C4-2B (cell line): ENCODE data around the gene ACSL3.

Source experiments
- CTCF ChIP-seq: fragments of 450-650 bp; conservative IDR thresholded peaks from 2 replicates; pipeline ENCODE4 v1.5.1; 2017; ENCODE audit warnings: mild to moderate bottlenecking
- ZFX ChIP-seq: fragments of 450-650 bp; IDR thresholded peaks from 2 replicates; pipeline ENCODE4 v1.6.1; 2017

DNA sequence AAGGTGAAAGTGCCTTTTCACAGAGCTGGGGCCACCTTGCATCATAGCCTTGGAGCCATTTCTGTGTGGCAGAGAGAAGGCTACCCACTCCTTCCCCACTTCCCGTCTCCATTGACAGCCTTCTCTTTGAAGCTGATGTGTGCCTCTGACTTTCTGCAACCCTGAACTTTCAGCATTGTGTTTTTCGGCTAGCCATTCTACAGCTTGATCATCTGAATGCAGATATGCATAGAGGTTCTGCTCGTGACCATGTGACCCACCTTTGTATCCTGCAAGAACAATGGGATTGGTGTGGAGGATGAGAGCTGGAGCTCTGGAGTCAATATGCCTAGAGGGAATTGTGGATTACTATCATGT lies 122.1 kb downstream of the ACSL3 start:
- no peak for TF ChIP-seq CTCF
- no peak for TF ChIP-seq ZFX
